ENCODE data around the gene XPO6.
A peak's percentile ranks its signal among the peaks of the same experiment; 100 is the strongest.

The XPO6 gene

DNA sequence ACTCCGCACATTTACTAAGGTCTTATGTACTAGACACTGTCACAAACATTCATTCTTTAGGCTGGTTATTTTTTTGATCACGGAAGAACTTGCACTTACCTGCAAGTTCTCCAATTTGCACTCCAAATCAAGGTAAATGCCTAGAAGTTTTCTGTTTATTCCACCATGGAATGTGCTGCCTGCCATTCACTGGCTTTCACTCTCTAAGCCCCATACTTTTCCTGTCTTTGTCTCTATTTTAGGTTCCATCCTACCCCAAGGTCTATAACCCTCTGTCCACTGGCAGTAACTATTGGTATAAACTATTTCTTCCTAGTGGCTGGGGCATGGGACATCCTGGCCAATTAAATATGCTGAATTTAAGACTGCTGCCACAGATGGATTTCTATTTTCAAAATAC, 15.9 kb downstream of the XPO6 start:
- DNase-seq (ENCODE audit: low read depth), result no peak
- H3K4me3 ChIP-seq (ENCODE audit: low read depth, low read length), result no peak overlapping the region
- in situ Hi-C loops (cut with HindIII; ENCODE audit: low sequenced_read_pairs), result loop anchor here (5.0 kb wide), 1 partner anchor 79 kb away; no protein-coding TSS in a partner anchor
- TF ChIP-seq, protein P1, sequence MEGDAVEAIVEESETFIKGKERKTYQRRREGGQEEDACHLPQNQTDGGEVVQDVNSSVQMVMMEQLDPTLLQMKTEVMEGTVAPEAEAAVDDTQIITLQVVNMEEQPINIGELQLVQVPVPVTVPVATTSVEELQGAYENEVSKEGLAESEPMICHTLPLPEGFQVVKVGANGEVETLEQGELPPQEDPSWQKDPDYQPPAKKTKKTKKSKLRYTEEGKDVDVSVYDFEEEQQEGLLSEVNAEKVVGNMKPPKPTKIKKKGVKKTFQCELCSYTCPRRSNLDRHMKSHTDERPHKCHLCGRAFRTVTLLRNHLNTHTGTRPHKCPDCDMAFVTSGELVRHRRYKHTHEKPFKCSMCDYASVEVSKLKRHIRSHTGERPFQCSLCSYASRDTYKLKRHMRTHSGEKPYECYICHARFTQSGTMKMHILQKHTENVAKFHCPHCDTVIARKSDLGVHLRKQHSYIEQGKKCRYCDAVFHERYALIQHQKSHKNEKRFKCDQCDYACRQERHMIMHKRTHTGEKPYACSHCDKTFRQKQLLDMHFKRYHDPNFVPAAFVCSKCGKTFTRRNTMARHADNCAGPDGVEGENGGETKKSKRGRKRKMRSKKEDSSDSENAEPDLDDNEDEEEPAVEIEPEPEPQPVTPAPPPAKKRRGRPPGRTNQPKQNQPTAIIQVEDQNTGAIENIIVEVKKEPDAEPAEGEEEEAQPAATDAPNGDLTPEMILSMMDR (IDR thresholded peaks at IDR 0.05; ENCODE audit: low read depth, low read length, missing control alignments), result no peak

GRCh38 chr16:28193530-28194423, 18.0 kb downstream of the XPO6 start:
- DNase-seq (ENCODE audit: low read depth), result peak; percentile 65
- TF ChIP-seq, protein P1 (IDR thresholded peaks at IDR 0.05; ENCODE audit: low read depth, low read length, missing control alignments), result no peak
- in situ Hi-C loops (cut with HindIII; ENCODE audit: low sequenced_read_pairs), result no loop called here
- peak overlapping the region; percentile 6 for H3K4me3 ChIP-seq (ENCODE audit: low read depth, low read length)

- DNase-seq (ENCODE audit: low read depth), result no peak
- TF ChIP-seq, protein P1 (IDR thresholded peaks at IDR 0.05; ENCODE audit: low read depth, low read length, missing control alignments), result no peak
- no peak overlapping the region for H3K4me3 ChIP-seq (ENCODE audit: low read depth, low read length)
- in situ Hi-C loops (cut with HindIII; ENCODE audit: low sequenced_read_pairs), result no loop called here
Measured at GRCh38 chr16:28192806-28193529, 18.8 kb downstream of the XPO6 start.

DNA sequence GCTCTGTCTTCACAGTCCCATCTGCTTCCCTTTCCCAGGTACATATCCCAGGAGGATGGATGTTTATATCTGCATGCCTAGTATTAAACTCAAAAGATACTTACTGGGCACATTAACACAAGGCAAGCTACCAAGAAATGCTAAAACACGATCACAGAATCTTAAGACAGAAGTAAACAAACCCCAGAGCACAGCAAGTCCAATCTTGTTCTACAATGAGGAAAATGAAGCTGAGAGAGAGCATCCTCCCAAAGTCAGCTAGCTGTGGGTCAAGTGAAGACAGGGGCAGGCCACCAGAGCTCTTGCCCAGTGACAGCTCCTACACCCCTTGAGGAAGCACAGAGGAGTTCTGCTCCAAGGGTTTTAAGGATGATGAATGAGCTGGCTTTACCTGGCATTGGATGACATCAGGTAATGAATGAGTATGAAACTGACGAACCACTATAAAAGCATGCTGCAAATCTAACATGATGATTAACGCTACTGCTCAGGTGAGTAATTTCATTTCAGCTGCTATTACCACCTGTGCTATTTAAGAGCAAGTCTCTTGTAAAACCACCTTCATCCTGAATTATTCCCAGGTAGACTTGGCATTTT, 20.3 kb downstream of the XPO6 start:
- no peak for DNase-seq (ENCODE audit: low read depth)
- in situ Hi-C loops (cut with HindIII; ENCODE audit: low sequenced_read_pairs), result no loop called here
- TF ChIP-seq, protein P1 (IDR thresholded peaks at IDR 0.05; ENCODE audit: low read depth, low read length, missing control alignments), result no peak

GRCh38 chr16:28189245-28189644, 22.5 kb downstream of the XPO6 start:
- in situ Hi-C loops (cut with HindIII; ENCODE audit: low sequenced_read_pairs), result no loop called here
- TF ChIP-seq, protein P1 (IDR thresholded peaks at IDR 0.05; ENCODE audit: low read depth, low read length, missing control alignments), result no peak
- H3K4me3 ChIP-seq (ENCODE audit: low read depth, low read length), result no peak overlapping the region
- DNase-seq (ENCODE audit: low read depth), result no peak

More for the DNA sequence above, 20.3 kb downstream of the XPO6 start:
- H3K4me3 ChIP-seq (ENCODE audit: low read depth, low read length), result no peak overlapping the region

Measured in astrocyte of the cerebellum (primary cell).